ENCODE results near the gene CTRB2. TPM values are rescaled to one million over a fixed set of nuclear protein-coding genes. Genes with fewer than 3 reads are reported as not detected.

Gene CTRB2
- polyA plus RNA-seq, 1 of the 3 experiments (the other 2 are of a cell fraction) = not detected

GRCh38 chr16:75198135-75198600 is 8.8 kb downstream of the CTRB2 start:
- H3F3A ChIP-seq (replicated peaks; ENCODE audit: insufficient read depth) = no peaks in the 10 kb centered on the region
- WGBS (ENCODE audit: low lambda C conversion rate) = 18% methylated on average over 18 of the region's 18 CpGs
- H3K9ac ChIP-seq = no peak overlapping the region
- TF ChIP-seq MEF2A (IDR thresholded peaks at IDR 0.05; ENCODE audit: borderline replicate concordance, low read depth) (no peak), FOXJ3 (CRISPR knock-in tag; IDR thresholded peaks at IDR 0.05) (no peak), MXI1 (IDR thresholded peaks at IDR 0.05; ENCODE audit: low read depth, low read length) (peak; percentile 54; the same call in 1 of the 2 replicates), EP300 (IDR thresholded peaks at IDR 0.05; ENCODE audit: borderline replicate concordance in 1 of 2, low read depth in 1 of 2, low read length in 1 of 2) (peak in 1 of 2 experiments; percentile 32; a peak in 1 of 4 replicates), GATA2 (CRISPR knock-in tag; IDR thresholded peaks at IDR 0.05) (0 out of 2 replicates have a peak, but pooled peaks have one; percentile 9), CHD2 (IDR thresholded peaks at IDR 0.05; ENCODE audit: low read length, partially characterized antibody) (peak; percentile 7), POLR2AphosphoS5 (IDR thresholded peaks at IDR 0.05; ENCODE audit: low read depth, low read length) (no peak)
- TF ChIP-seq, protein P1, sequence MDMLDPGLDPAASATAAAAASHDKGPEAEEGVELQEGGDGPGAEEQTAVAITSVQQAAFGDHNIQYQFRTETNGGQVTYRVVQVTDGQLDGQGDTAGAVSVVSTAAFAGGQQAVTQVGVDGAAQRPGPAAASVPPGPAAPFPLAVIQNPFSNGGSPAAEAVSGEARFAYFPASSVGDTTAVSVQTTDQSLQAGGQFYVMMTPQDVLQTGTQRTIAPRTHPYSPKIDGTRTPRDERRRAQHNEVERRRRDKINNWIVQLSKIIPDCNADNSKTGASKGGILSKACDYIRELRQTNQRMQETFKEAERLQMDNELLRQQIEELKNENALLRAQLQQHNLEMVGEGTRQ (IDR thresholded peaks at IDR 0.05; ENCODE audit: borderline replicate concordance, low read depth, low read length) = no peak
- CTCF ChIA-PET = interaction anchor here (0.6 to 6.5 kb wide), 27 partner anchors 18 to 566 kb away, joined by 3 to 105 read pairs (median 5); partner anchors contain the start of genes CHST5, CTRB1, TMEM170A and ZNRF1
- peak overlapping the region; percentile 46; the same call in 1 of the 2 replicates for H3K4me2 ChIP-seq
- POLR2A ChIA-PET = interaction anchor here (0.8 to 0.9 kb wide), 2 partner anchors 236 to 266 kb away, joined by 3 to 4 read pairs; partner anchors contain the start of gene TMEM170A
- H3K79me2 ChIP-seq (ENCODE audit: insufficient read depth) = no peaks in the 10 kb centered on the region
- H3K4me3 ChIP-seq (ENCODE audit: low read depth in 2 of 2, low read length in 1 of 2) = peak overlapping the region in 1 of 2 experiments; percentile 19; a peak in 1 of 4 replicates
- peak overlapping the region; percentile 77; the same call in 1 of the 2 replicates for H2AFZ ChIP-seq (ENCODE audit: low read depth)
- H3K27me3 ChIP-seq (ENCODE audit: insufficient read depth) = no peaks in the 10 kb centered on the region
- H3K4me1 ChIP-seq (ENCODE audit: control insufficient read depth in 1 of 2, insufficient read depth in 2 of 2, low read depth in 1 of 2, low read length in 1 of 2) = peaks cover 0 to 8% of the 10 kb centered on the region in 2 experiments; a peak in 1 of 4 replicates
- H3K9me2 ChIP-seq = no peaks in the 10 kb centered on the region
- DNase-seq = peak; percentile 71
- no peaks in the 10 kb centered on the region for H3K36me3 ChIP-seq (replicated peaks in 1 of 2; ENCODE audit: control insufficient read depth in 1 of 2, insufficient read depth in 2 of 2, low read length in 1 of 2)
- no peaks in the 10 kb centered on the region for H4K20me1 ChIP-seq (ENCODE audit: insufficient read depth)
- no peaks in the 10 kb centered on the region for H3K9me3 ChIP-seq
- peak overlapping the region in 1 of 2 experiments; percentile 8; a peak in 1 of 4 replicates for H3K27ac ChIP-seq (ENCODE audit: low read depth in 2 of 2, low read length in 1 of 2)

DNA sequence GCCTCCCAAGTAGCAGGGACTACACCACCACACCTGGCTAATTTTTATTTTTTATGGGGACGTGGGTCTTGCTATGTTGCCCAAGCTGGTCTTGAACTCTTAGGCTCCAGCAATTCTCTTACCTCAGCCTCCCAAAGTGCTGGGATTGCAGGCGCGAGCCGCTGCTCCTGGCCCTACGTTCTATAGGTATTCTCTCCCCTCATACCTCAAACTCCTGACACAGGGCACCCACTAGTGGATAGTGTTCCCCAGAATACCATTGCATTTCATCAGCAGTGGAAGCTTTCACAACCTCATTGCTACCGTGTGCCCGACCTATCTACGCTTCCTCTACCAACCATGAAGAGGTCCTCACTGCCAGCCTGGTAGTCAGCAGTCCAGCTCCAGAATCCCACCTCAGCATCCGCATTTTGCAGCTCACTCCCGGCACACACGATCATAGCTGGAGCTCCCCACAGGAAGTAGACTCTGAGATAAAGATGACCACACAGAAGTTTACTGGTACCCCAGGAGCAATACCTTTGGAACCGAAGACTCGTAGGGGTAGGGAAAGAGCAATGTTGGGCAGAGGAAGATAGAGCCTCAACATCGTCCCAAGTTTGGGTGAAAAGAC is 9.3 kb downstream of the CTRB2 start:
- ChIA-PET CTCF (interaction anchor here (0.6 to 6.5 kb wide), 17 partner anchors 29 to 566 kb away, joined by 3 to 105 read pairs (median 7); partner anchors contain the start of genes TMEM170A and ZNRF1), POLR2A (interaction anchor here (0.8 to 0.9 kb wide), 2 partner anchors 237 to 267 kb away, joined by 3 to 4 read pairs; partner anchors contain the start of gene TMEM170A)
- Histone ChIP-seq H3K79me2 (ENCODE audit: insufficient read depth) (no peaks in the 10 kb centered on the region), H3K9me2 (no peaks in the 10 kb centered on the region), H3K9me3 (no peaks in the 10 kb centered on the region), H3K9ac (no peak overlapping the region), H3K27me3 (ENCODE audit: insufficient read depth) (no peaks in the 10 kb centered on the region), H3K36me3 (replicated peaks in 1 of 2; ENCODE audit: control insufficient read depth in 1 of 2, insufficient read depth in 2 of 2, low read length in 1 of 2) (no peaks in the 10 kb centered on the region), H3K4me1 (ENCODE audit: control insufficient read depth in 1 of 2, insufficient read depth in 2 of 2, low read depth in 1 of 2, low read length in 1 of 2) (peaks cover 0 to 8% of the 10 kb centered on the region in 2 experiments; a peak in 1 of 4 replicates), H3K4me2 (peak overlapping the region; percentile 46; the same call in 1 of the 2 replicates), H4K20me1 (ENCODE audit: insufficient read depth) (no peaks in the 10 kb centered on the region), H3K27ac (ENCODE audit: low read depth in 2 of 2, low read length in 1 of 2) (peak overlapping the region in 1 of 2 experiments; percentile 8; a peak in 1 of 4 replicates), H2AFZ (ENCODE audit: low read depth) (no peak overlapping the region), H3F3A (replicated peaks; ENCODE audit: insufficient read depth) (no peaks in the 10 kb centered on the region), H3K4me3 (ENCODE audit: low read depth in 2 of 2, low read length in 1 of 2) (peak overlapping the region in 1 of 2 experiments; percentile 19; a peak in 1 of 4 replicates)
- peak; percentile 41 for DNase-seq
- WGBS (ENCODE audit: low lambda C conversion rate) = 83% methylated on average over 14 of the region's 14 CpGs
- TF ChIP-seq FOSL2 (IDR thresholded peaks at IDR 0.05; ENCODE audit: borderline replicate concordance, low read depth) (no peak), NRF1 (IDR thresholded peaks at IDR 0.05; ENCODE audit: low read depth, low read length) (no peak), REST (IDR thresholded peaks at IDR 0.05; ENCODE audit: low read depth, low read length) (no peak), JUND (IDR thresholded peaks at IDR 0.05) (no peak), TAF1 (IDR thresholded peaks at IDR 0.05; ENCODE audit: borderline replicate concordance, low read depth, low read length) (no peak), TEAD4 (IDR thresholded peaks at IDR 0.05; ENCODE audit: borderline replicate concordance, insufficient read depth) (no peak), SMC3 (IDR thresholded peaks at IDR 0.05; ENCODE audit: low read depth, low read length) (no peak), RXRA (IDR thresholded peaks at IDR 0.05; ENCODE audit: borderline replicate concordance, low read depth) (no peak), FOXM1 (IDR thresholded peaks at IDR 0.05; ENCODE audit: low read depth) (no peak), MXI1 (IDR thresholded peaks at IDR 0.05; ENCODE audit: low read depth, low read length) (no peak), ELF1 (IDR thresholded peaks at IDR 0.05) (no peak)
- TF ChIP-seq, protein P1 (IDR thresholded peaks at IDR 0.05; ENCODE audit: borderline replicate concordance, low read depth, low read length) = no peak
- TF ChIP-seq, protein P2, sequence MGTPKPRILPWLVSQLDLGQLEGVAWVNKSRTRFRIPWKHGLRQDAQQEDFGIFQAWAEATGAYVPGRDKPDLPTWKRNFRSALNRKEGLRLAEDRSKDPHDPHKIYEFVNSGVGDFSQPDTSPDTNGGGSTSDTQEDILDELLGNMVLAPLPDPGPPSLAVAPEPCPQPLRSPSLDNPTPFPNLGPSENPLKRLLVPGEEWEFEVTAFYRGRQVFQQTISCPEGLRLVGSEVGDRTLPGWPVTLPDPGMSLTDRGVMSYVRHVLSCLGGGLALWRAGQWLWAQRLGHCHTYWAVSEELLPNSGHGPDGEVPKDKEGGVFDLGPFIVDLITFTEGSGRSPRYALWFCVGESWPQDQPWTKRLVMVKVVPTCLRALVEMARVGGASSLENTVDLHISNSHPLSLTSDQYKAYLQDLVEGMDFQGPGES (IDR thresholded peaks at IDR 0.05; ENCODE audit: low read depth, low read length) = no peak

All from SK-N-SH (cell line).